H1 (cell line): Measurements from ENCODE around the gene VCPKMT. TPM values are rescaled to one million over a fixed set of nuclear protein-coding genes. Genes with fewer than 3 reads are reported as not detected.

Experiments used
- CBX8 ChIP-seq: fragments of 300-800, 300-1000 bp; sonication (generic); IDR thresholded peaks from 2 replicates; pipeline ENCODE4 v1.7.1; 2016; ENCODE audit warnings: low read depth, low read length, borderline replicate concordance
- CHD7 ChIP-seq: fragments of 300-600 bp; sonication (generic); IDR thresholded peaks from 2 replicates; pipeline ENCODE4 v1.7.1; 2012; ENCODE audit warnings: low read length, moderate library complexity, mild to moderate bottlenecking, inconsistent platforms; ENCODE audit not compliant: insufficient replicate concordance
- EGR1 ChIP-seq: IDR thresholded peaks from 2 replicates; pipeline ENCODE4 v1.6.1; 2011; ENCODE audit warnings: low read depth, low read length, borderline replicate concordance
- GABPA ChIP-seq: IDR thresholded peaks from 2 replicates; pipeline ENCODE4 v1.6.1; 2011; ENCODE audit warnings: mild to moderate bottlenecking, low read length, moderate library complexity, borderline replicate concordance; ENCODE audit not compliant: insufficient read depth
- KDM4A ChIP-seq: IDR thresholded peaks from one replicate; pipeline ENCODE4 v1.7.1; 2012; ENCODE audit warnings: low read depth, mild to moderate bottlenecking, moderate library complexity, low read length, inconsistent platforms; ENCODE audit not compliant: severe bottlenecking
- KDM5A ChIP-seq: fragments of 200-600 bp; IDR thresholded peaks from 2 replicates; pipeline ENCODE4 v1.7.1; 2012; ENCODE audit warnings: mild to moderate bottlenecking, low read length, inconsistent platforms, mixed read lengths
- RBBP5 ChIP-seq: IDR thresholded peaks from 2 replicates; pipeline ENCODE4 v1.7.1; 2012; ENCODE audit warnings: low read depth, mild to moderate bottlenecking, inconsistent platforms, low read length, moderate library complexity, borderline replicate concordance
- RFX5 ChIP-seq: IDR thresholded peaks from 2 replicates; pipeline ENCODE4 v1.6.1; 2011; ENCODE audit warnings: low read depth, low read length, improper control_type of control experiment, borderline replicate concordance
- SIRT6 ChIP-seq: IDR thresholded peaks from one replicate; pipeline ENCODE4 v1.7.1; 2012; ENCODE audit warnings: low read length, inconsistent platforms
- SUZ12 ChIP-seq: fragments of 200-600 bp; sonication (generic); IDR thresholded peaks from 2 replicates; pipeline ENCODE4 v1.6.1; 2012; ENCODE audit warnings: mild to moderate bottlenecking, inconsistent platforms, low read length, moderate library complexity, mixed read lengths
- TBP ChIP-seq: IDR thresholded peaks from 2 replicates; pipeline ENCODE4 v1.6.1; 2011; ENCODE audit warnings: low read depth, low read length, improper control_type of control experiment
- polyA plus RNA-seq, 7 experiments: library from polyadenylated mRNA; depleted of rRNA in 3 of 7; stranded (reverse) in 5 of 7; unstranded in 2 of 7; fragments of >200 nt in 5 of 7; fragments of 200-250 nt in 2 of 7; gene quantifications; 1 replicate in 5 of 7; 2 replicates in 1 of 7; 4 replicates in 1 of 7; pipeline versions ENCODE4 v1.2.1 to v1.2.3, GENCODE V29; 2011 to 2013; ENCODE audit warnings: missing spikeins in 2 of 7, mixed read lengths in 2 of 7
- total RNA-seq: library from RNA; stranded (reverse); fragmentation: NEBNext Ultra II Directional; extraction: Animal tissue kit (Norgen Biotek cat#: 25700); gene quantifications from 2 replicates; pipeline ENCODE4 v1.2.1, GENCODE V29; 2021

Gene VCPKMT
- total and polyA plus RNA-seq, 2 of the 8 experiments (the other 6 are each of a cell fraction or from before 2014, with no cell fraction given), result 3.8 to 7.1 TPM

GRCh38 chr14:50116966-50117365 lies 594 bp upstream of the VCPKMT start (continued):
- TF ChIP-seq CHD7 (no peak), CBX8 (no peak), KDM4A (no peak), GABPA (no peak), RFX5 (no peak), SUZ12 (no peak), TBP (no peak), EGR1 (no peak), SIRT6 (no peak), RBBP5 (no peak), KDM5A (no peak)
- TF ChIP-seq, all 59 proteins: peak for 0
